Left lung (tissue), 10 donors: ENCODE measurements around the gene SFRP2. TPM values are rescaled to one million over a fixed set of nuclear protein-coding genes. Genes with fewer than 3 reads are reported as not detected.

Experiments used
- ATAC-seq: fragments of 200-7000 bp; cut with Tn5 transposase; one replicate; pipeline ENCODE4 v1.9.1; 2020; ENCODE audit warnings: moderate library complexity
- DNase-seq, 4 donors: peaks; one replicate each; pipeline ENCODE4 v3.0.0-alpha.2; 2013 to 2020
- H3K27ac ChIP-seq, 2 donors: fragments of 200-600 bp; sonication (generic) in 1 of 2; one replicate each; pipeline versions ENCODE4 v1.5.0 to v1.8.0; 2020 to 2021
- H3K27me3 ChIP-seq, 2 donors: fragments of 200-600 bp; sonication (generic) in 1 of 2; one replicate each; pipeline versions ENCODE4 v1.5.0 to v1.8.0; 2020 to 2021
- H3K36me3 ChIP-seq, 2 donors: fragments of 200-600 bp; sonication (generic) in 1 of 2; one replicate each; pipeline versions ENCODE4 v1.5.0 to v1.8.0; 2020 to 2021
- H3K4me1 ChIP-seq, 2 donors: fragments of 200-600 bp; one replicate each; pipeline ENCODE4 v1.8.0; 2021
- H3K4me3 ChIP-seq, 2 donors: fragments of 200-600 bp; sonication (generic) in 1 of 2; one replicate each; pipeline versions ENCODE4 v1.5.0 to v1.8.0; 2020 to 2021; ENCODE audit warnings: mild to moderate bottlenecking in 1 of 2
- H3K9me3 ChIP-seq, 2 donors: fragments of 200-600 bp; sonication (generic) in 1 of 2; one replicate each; pipeline versions ENCODE4 v1.5.0 to v1.8.0; 2020 to 2021
- CTCF ChIP-seq, 2 donors: fragments of 200-600 bp; sonication (generic) in 1 of 2; IDR thresholded peaks; one replicate each; pipeline versions ENCODE4 v1.5.0 to v1.8.0; 2021; ENCODE audit warnings: antibody characterized with exemption in 2 of 2
- intact Hi-C, 2 donors: fragments of 100-400 bp; cut with DNase I; formaldehyde crosslinking; loops; one replicate each; pipeline versions ENCODE4 v1.11.2 to v1.14.2; 2022
- polyA plus RNA-seq, 6 donors: library from polyadenylated mRNA; unstranded; fragments of 120-200 nt; gene quantifications; one replicate each; pipeline ENCODE4 v1.2.1, GENCODE V29; 2013; ENCODE audit not compliant: insufficient read length in 6 of 6
- total RNA-seq, 2 donors: library from RNA; stranded (reverse); fragmentation: NEBNext Ultra II Directional; extraction: Animal tissue kit (Norgen Biotek cat#: 25700); gene quantifications; one replicate each; pipeline ENCODE4 v1.2.1, GENCODE V29; 2021
- donor health status: DM: no; HTN: yes; CAD: no.
- donor health status: DM: no; HTN: no; CAD: no.

The SFRP2 gene
- total and polyA plus RNA-seq, 8 donors, result 3.5 to 73.9 (median 10.4) TPM

- intact Hi-C loops, result loop anchor here in 1 of 2 donors (5.0 kb wide), 1 partner anchor 529 kb away; no protein-coding TSS in a partner anchor
- peak overlapping the region in 1 of 2 donors; percentile 14 for H3K4me3 ChIP-seq
- H3K4me1 ChIP-seq, result peaks cover 14 to 44% of the 10 kb centered on the region in 2 donors
- H3K9me3 ChIP-seq, result no peaks in the 10 kb centered on the region
- no peaks in the 10 kb centered on the region for H3K36me3 ChIP-seq
- DNase-seq, result peak in 1 of 4 donors; percentile 70
- no peak overlapping the region for H3K27ac ChIP-seq
- ATAC-seq, result no peak
- peaks cover 70 to 99% of the 10 kb centered on the region in 2 donors for H3K27me3 ChIP-seq
- no peak for TF ChIP-seq CTCF (IDR thresholded peaks at IDR 0.05)
Observed at GRCh38 chr4:153788051-153788412, 851 bp downstream of the SFRP2 start.

GRCh38 chr4:153787575-153787974, 1.3 kb downstream of the SFRP2 start:
- intact Hi-C loops, result loop anchor here in 1 of 2 donors (5.0 kb wide), 1 partner anchor 530 kb away; no protein-coding TSS in a partner anchor
- Histone ChIP-seq H3K36me3 (no peaks in the 10 kb centered on the region), H3K27ac (no peak overlapping the region), H3K4me1 (peaks cover 11 to 39% of the 10 kb centered on the region in 2 donors), H3K9me3 (no peaks in the 10 kb centered on the region), H3K4me3 (peak overlapping the region in 1 of 2 donors; percentile 10), H3K27me3 (peaks cover 65 to 97% of the 10 kb centered on the region in 2 donors)
- DNase-seq (no peak), ATAC-seq (no peak)
- no peak for TF ChIP-seq CTCF (IDR thresholded peaks at IDR 0.05)

GRCh38 chr4:153787061-153787560, 1.8 kb downstream of the SFRP2 start:
- Histone ChIP-seq H3K9me3 (no peaks in the 10 kb centered on the region), H3K36me3 (no peaks in the 10 kb centered on the region), H3K27ac (no peak overlapping the region), H3K4me3 (peak overlapping the region in 1 of 2 donors; percentile 10), H3K4me1 (peaks cover 7 to 35% of the 10 kb centered on the region in 2 donors), H3K27me3 (peaks cover 61 to 97% of the 10 kb centered on the region in 2 donors)
- intact Hi-C loops, result loop anchor here in 1 of 2 donors (5.0 kb wide), 1 partner anchor 530 kb away; no protein-coding TSS in a partner anchor
- TF ChIP-seq CTCF (IDR thresholded peaks at IDR 0.05), result no peak
- ATAC-seq (no peak), DNase-seq (no peak)

GRCh38 chr4:153785910-153786721, 2.8 kb downstream of the SFRP2 start:
- Histone ChIP-seq H3K27me3 (peaks cover 51 to 97% of the 10 kb centered on the region in 2 donors), H3K9me3 (no peaks in the 10 kb centered on the region), H3K36me3 (no peaks in the 10 kb centered on the region), H3K4me3 (no peak overlapping the region), H3K27ac (no peak overlapping the region), H3K4me1 (peaks cover 6 to 25% of the 10 kb centered on the region in 2 donors)
- no peak for TF ChIP-seq CTCF (IDR thresholded peaks at IDR 0.05)
- DNase-seq (no peak), ATAC-seq (peak; percentile 34)
- intact Hi-C loops, result loop anchor here in 1 of 2 donors (5.0 kb wide), 1 partner anchor 531 kb away; no protein-coding TSS in a partner anchor

GRCh38 chr4:153784166-153784699, 4.7 kb downstream of the SFRP2 start:
- H3K36me3 ChIP-seq, result no peaks in the 10 kb centered on the region
- no peaks in the 10 kb centered on the region for H3K9me3 ChIP-seq
- ATAC-seq (no peak), DNase-seq (no peak)
- no peak overlapping the region for H3K4me3 ChIP-seq
- H3K4me1 ChIP-seq, result peaks cover 6 to 10% of the 10 kb centered on the region in 2 donors
- intact Hi-C loops, result no loop called here
- no peak for TF ChIP-seq CTCF (IDR thresholded peaks at IDR 0.05)
- peaks cover 32 to 87% of the 10 kb centered on the region in 2 donors for H3K27me3 ChIP-seq
- no peak overlapping the region for H3K27ac ChIP-seq
